Urinary bladder (tissue), 4 donors: Measurements from ENCODE around the gene TP53I3. TPM values are rescaled to one million over a fixed set of nuclear protein-coding genes. Genes with fewer than 3 reads are reported as not detected.

Experiments used
- DNase-seq: peaks from one replicate; pipeline ENCODE4 v3.0.0-alpha.2; 2015; ENCODE audit errors: extremely low spot score
- H3K27ac ChIP-seq: one replicate; pipeline ENCODE4 v1.5.1; 2013; ENCODE audit warnings: low read depth, mild to moderate bottlenecking, moderate library complexity
- H3K36me3 ChIP-seq: one replicate; pipeline ENCODE4 v1.6.1; 2013; ENCODE audit warnings: mild to moderate bottlenecking, moderate library complexity; ENCODE audit not compliant: insufficient read depth
- H3K4me1 ChIP-seq: one replicate; pipeline ENCODE4 v1.6.1; 2013; ENCODE audit warnings: mild to moderate bottlenecking, moderate library complexity; ENCODE audit not compliant: insufficient read depth
- H3K4me3 ChIP-seq: one replicate; pipeline ENCODE4 v1.5.1; 2013; ENCODE audit warnings: low read depth, low read length
- WGBS: extraction: QIAGEN DNeasy Blood & Tissue Kit; methylation state at CpG from one replicate; pipeline ENCODE4 v1.1.7; 2013; 5-methylcytosine and 5-hydroxymethylcytosine counted together
- polyA plus RNA-seq: library from polyadenylated mRNA; stranded (reverse); fragments of 200-250 nt; gene quantifications from one replicate; pipeline ENCODE4 v1.2.3, GENCODE V29; 2013
- small RNA-seq: library from RNA; depleted of rRNA; stranded (forward); fragments of <200 nt; gene quantifications from one replicate; pipeline ENCODE3, GENCODE V24; 2014
- total RNA-seq: library from RNA; depleted of rRNA; stranded (reverse); fragments of >200 nt; gene quantifications from one replicate; pipeline ENCODE4 v1.2.3, GENCODE V29; 2014
- donor health status: healthy with polysubstance abuse.
- donor health status: healthy.

Gene TP53I3
- total and polyA plus RNA-seq, 2 donors = 16.9 to 28.6 TPM

DNA sequence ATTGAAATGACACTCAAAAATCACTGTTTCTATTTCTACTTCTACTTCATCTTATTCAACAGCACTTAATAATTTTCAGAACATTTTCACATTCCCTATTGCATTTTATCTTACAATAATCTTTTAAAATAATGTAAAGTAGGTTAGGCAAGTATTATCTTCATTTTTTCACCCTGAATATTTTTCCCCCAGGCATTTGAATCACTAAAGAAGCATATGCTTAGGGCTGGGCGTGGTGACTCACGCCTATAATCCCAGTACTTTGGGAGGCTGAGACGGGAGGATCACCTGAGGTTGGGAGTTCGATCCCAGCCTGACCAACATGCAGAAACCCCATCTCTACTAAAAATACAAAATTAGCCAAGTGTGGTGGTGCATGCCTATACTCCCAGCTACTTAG lies 44.1 kb downstream of the TP53I3 start:
- H3K36me3 ChIP-seq = no peaks in the 10 kb centered on the region
- H3K4me3 ChIP-seq = no peak overlapping the region
- no peaks in the 10 kb centered on the region for H3K4me1 ChIP-seq
- WGBS = 97% methylated on average over 4 of the region's 4 CpGs
- no peak overlapping the region for H3K27ac ChIP-seq
- no peak for DNase-seq

DNA sequence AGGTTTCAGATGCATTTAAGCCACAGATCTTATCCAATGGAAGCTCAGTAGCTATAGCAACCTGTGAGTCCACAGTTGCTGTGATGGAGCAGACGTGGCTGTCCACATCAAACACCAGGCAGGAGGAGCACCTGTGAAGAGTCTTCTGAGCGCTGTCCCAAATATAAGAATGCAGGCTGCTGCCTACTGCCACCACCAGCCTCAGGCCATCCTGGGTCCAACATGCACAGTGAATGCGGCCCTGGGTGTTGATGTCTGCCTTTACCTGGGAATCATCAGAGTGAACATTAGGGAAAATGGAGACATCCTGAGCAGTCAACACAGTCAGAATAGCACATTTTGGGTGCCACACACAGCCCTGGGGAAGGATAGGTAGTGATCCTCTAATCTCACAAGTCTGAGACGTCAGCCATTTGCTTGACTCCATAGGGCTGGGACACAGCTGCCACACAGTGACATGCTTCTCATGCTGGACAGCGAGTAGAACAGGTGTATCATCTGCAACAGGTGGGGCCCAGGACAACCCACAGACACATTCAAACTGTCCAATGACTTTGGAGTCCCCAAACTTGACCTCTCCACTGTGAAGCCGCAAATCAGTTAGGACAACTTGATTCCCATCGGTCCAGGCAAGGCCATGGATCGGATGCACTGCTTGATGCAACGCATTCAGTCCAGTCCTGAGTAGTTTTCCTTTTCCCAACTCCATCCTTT lies 45.7 kb downstream of the TP53I3 start:
- Histone ChIP-seq H3K36me3 (no peaks in the 10 kb centered on the region), H3K4me3 (no peak overlapping the region), H3K4me1 (no peaks in the 10 kb centered on the region), H3K27ac (no peak overlapping the region)
- WGBS = 91% methylated on average over 9 of the region's 9 CpGs
- no peak for DNase-seq

Small RNA genes within 50 kb of the gene (small RNA-seq; reads per million reads assigned to genes)
- gene RNU6-370P = not detected

Other genes starting within 250 kb of the TP53I3 start
- 75.6 TPM for gene ATAD2B, start 157.7 kb downstream of the TP53I3 start, total RNA-seq
- 5.1 TPM for gene ATAD2B, start 157.7 kb downstream of the TP53I3 start, polyA plus RNA-seq
- gene UBXN2A, start 144.4 kb downstream of the TP53I3 start, total RNA-seq = 33.6 TPM
- gene UBXN2A, start 144.4 kb downstream of the TP53I3 start, polyA plus RNA-seq = 8.6 TPM
- 0.85 TPM for gene MFSD2B, start 74.7 kb downstream of the TP53I3 start, total RNA-seq
- gene MFSD2B, start 74.7 kb downstream of the TP53I3 start, polyA plus RNA-seq = 0.22 TPM
- gene WDCP, start 37.4 kb downstream of the TP53I3 start, total RNA-seq = 13.1 TPM
- gene WDCP, start 37.4 kb downstream of the TP53I3 start, polyA plus RNA-seq = 4.9 TPM
- gene FKBP1B, start 35.1 kb downstream of the TP53I3 start, total RNA-seq = 5.1 TPM
- 10.5 TPM for gene FKBP1B, start 35.1 kb downstream of the TP53I3 start, polyA plus RNA-seq
- gene SF3B6, start 8.5 kb downstream of the TP53I3 start, total RNA-seq = 139 TPM
- gene SF3B6, start 8.5 kb downstream of the TP53I3 start, polyA plus RNA-seq = 121 TPM
- gene PFN4, start 38.5 kb upstream of the TP53I3 start, total RNA-seq = 1.4 TPM
- 0.58 TPM for gene PFN4, start 38.5 kb upstream of the TP53I3 start, polyA plus RNA-seq
- gene FAM228B, start 38.6 kb upstream of the TP53I3 start, total RNA-seq = 61.8 TPM
- gene FAM228B, start 38.6 kb upstream of the TP53I3 start, polyA plus RNA-seq = 13.8 TPM
- gene FAM228A, start 90.2 kb upstream of the TP53I3 start, total RNA-seq = 1.0 TPM
- 0.70 TPM for gene FAM228A, start 90.2 kb upstream of the TP53I3 start, polyA plus RNA-seq